GM19468 (cell line): ENCODE results near the gene CD86.
"Not testable (repeated sequence)": the region's sequence is repeated elsewhere in the genome, so short reads cannot be mapped to it uniquely, and the experiment has no call there.

Source experiments
- ATAC-seq: cut with Tn5 transposase; IDR thresholded peaks from one replicate; pipeline ENCODE4 v1.9.1; 2021; ENCODE audit warnings: mild to moderate bottlenecking, moderate library complexity, moderate number of reproducible peaks; ENCODE audit not compliant: unreplicated experiment; ENCODE audit errors: extremely low read depth

The CD86 gene, protein sequence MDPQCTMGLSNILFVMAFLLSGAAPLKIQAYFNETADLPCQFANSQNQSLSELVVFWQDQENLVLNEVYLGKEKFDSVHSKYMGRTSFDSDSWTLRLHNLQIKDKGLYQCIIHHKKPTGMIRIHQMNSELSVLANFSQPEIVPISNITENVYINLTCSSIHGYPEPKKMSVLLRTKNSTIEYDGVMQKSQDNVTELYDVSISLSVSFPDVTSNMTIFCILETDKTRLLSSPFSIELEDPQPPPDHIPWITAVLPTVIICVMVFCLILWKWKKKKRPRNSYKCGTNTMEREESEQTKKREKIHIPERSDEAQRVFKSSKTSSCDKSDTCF

GRCh38 chr3:122055215-122055614, at the start of gene CD86:
Gene CD86 (plus strand): TSS chr3:122055362. CDS start chr3:122055490, 128 bp downstream.
- ATAC-seq: peak; percentile 89

DNA sequence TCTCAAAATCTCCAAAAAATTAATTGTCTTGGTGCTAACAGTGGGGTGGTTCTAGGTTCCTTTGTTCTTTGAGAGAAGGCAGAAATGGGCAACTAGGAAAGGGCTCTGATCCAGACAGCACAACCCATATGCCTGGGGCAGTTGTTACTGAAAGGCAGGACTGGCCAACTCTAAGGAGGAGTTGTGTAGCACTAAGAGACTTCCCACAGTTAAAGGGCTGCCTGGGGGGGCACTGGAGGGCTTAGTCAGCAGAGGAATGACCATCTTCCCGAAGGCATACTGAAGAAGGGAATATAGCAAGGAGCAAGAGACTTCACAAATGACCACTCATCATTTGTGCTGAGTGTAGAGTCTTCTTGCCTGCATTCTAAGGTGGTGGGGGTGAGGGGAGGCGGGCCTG, 48.9 kb upstream of the CD86 start:
- ATAC-seq: no peak

- ATAC-seq: no peak
Observed at GRCh38 chr3:122008166-122008565, 47.0 kb upstream of the CD86 start.

- no peak for ATAC-seq
Observed at GRCh38 chr3:122010506-122010905, 44.7 kb upstream of the CD86 start.

DNA sequence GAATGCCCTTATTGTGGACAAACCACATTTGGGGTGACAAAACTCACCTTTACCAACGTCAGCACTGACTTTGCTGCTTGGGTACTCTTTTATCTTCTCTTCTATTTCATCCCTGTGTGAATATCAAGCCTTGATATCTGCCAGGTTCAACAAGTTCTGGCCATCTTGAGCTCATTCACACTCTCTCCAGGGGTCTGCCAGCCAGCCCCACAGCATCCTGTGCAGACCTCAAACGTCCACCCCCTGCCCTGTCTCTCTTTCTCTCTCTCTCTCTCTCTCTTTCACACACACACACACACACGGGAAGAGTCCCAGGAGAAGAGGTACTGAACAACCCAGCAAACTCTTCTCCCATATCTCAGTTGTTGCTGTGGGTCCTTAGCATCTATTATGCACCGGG, 43.8 kb upstream of the CD86 start:
- no peak for ATAC-seq

GRCh38 chr3:122012821-122013220, 42.3 kb upstream of the CD86 start:
- ATAC-seq: no peak

DNA sequence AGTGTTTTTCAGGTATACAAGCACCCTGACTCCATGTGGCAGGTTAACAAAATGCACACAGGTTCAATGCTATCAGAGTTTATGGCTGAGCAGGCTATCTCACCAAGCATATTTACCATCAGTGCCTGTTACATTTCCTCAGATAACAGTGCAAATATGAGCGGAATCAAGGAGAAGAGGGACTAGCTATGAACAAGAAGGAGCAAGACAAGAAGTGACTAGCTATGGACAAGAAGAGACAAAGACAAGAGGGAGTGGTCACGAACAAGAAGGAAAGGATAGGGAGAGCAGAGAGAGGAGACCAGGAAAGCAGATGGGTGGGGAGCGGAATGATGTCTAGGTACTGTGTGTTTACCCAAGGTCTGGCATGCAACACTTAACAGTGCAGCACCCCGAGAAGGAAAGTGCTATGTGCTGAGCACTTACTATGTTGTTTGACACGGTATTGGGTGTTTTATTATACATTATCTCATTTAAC, 41.7 kb upstream of the CD86 start:
- ATAC-seq: no peak

GRCh38 chr3:122014741-122015140, 40.4 kb upstream of the CD86 start:
- ATAC-seq: peak; percentile 84

GRCh38 chr3:122019493-122019892, 35.7 kb upstream of the CD86 start:
- no peak for ATAC-seq

DNA sequence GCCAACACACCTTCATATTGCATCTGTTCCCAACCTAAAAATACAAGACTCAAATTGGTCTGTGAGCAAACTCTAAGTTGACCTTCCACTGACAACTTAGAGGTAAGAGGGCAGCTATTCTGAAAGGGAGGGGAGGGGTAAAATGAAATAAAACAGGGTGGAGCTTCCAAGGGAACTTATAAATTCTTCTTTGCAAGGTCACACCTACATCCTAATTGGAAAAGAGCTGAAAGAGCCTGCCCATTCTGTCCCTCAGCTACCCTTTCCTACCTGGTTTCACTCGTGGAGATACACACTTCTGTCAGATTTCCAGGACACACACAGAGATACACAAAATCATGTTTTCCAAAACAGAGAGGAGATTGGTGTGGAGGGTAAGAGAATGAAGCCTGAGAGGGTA, 34.1 kb upstream of the CD86 start:
- ATAC-seq: no peak

DNA sequence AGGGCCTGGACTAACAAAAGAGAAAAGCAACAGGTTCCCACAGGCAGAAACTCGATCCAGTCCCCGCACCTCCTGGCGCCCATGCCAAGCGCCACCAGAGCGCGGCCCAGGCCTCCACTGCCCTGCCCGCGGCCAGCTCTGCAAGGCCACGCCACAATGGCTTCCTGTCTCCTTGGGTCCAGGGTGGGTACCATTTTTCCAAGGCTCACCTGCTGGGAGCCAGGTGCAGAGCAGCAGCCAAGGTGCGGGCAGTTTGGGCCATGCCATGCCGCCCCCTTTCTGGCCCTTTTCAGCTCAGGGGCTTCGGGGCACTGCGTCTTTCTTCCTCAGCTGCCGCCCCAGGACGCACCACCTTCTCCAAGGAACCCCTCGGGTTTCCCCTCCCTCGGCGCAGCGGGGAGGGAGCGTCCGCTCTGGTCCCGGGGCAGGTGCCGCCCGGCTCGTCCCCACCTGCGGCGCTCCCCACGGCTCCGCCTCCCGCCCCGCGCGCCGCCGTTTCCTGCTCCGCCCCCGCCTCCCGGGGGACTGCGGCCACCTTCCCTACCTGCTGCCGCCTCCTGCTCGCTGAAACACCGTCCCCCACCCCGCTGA, 33.3 kb upstream of the CD86 start, which contains the start of gene ILDR1:
Gene ILDR1, minus strand, starts transcription at position 437 of the 591 bp plus-strand sequence. Its CDS starts 170 bp downstream, at position 267.
- ATAC-seq: peak; percentile 25

- ATAC-seq: no peak
Observed at GRCh38 chr3:122023335-122023910, 31.7 kb upstream of the CD86 start.

DNA sequence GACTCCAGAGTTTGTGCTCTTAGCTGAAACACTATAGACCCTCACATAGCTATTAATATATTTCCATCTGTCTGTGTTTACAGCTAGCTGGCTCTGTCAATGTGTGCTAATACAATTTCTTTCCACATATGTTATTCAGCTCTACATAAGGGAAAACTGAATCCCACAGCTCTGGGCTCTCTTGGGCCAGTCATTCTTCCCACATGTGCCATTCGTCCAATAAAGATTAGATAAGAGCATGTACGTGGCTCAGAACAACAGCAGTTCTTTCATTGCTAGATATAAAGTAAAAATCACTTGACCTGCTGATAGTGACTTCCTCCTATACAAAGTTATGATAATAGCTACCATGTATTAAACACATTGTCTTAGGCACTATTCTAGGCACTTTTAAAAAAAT, 30.4 kb upstream of the CD86 start:
- ATAC-seq: no peak

GRCh38 chr3:122025296-122025695, 29.9 kb upstream of the CD86 start:
- ATAC-seq: peak; percentile 62

DNA sequence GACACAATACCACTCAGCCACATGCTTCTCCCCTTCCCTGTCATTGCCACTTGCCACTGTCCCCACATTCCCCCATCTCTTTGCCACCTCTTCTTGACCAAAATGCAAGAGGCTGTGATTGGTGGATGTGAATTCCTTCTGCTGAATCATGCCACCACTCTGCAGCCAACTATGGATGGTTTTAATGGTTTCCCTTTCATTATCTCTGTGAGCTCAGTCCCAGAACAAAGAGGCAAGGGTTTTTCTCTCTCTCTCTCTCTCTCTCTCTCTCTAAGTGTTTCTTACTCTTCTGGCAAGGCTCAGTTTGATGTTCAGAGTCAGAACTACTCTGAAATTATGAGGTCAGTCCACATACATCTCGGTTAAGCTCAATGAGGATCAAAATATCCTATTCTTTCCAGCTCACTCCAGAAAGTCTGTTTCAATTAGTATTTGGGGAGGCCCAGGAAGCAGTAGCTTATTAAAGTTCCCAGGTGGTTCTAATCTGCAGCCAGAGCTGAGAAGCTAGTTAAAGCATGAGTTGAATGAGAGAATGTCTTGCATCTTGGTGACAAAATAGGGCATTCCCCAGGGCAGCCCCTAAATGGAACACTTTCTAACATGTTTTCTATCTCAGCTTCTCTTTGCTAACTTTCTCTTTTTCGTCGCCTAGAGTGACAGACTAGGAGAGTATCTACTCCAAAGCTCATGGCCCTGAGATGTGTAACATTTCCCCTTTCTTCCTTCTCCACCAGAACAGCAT, 24.6 kb upstream of the CD86 start:
- ATAC-seq: peak; percentile 50

GRCh38 chr3:122031123-122031468, 24.1 kb upstream of the CD86 start:
- no peak for ATAC-seq

GRCh38 chr3:122032531-122032930, 22.6 kb upstream of the CD86 start:
- no peak for ATAC-seq

DNA sequence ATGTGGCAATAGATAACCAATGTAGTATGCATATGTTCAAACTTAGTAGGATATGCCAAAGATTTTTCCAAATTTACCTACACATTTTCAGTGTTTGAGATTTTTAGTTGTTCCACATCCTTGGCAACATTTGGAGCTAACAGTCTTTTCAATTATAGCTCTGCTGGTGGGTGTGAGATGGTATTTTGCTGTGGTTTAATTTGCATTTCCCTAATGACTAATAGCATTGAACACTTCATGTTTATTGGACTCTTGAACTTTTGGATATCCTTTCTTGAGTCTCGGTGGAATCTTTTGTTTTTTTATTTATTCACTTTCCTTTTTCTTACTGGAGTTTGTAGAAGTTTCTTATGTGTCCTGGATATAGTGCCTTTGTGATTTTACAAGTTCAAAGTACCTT, 22.1 kb upstream of the CD86 start:
- no peak for ATAC-seq

- ATAC-seq: not testable (repeated sequence)
Observed at GRCh38 chr3:122047296-122047695, 7.9 kb upstream of the CD86 start.

GRCh38 chr3:122047773-122048172, 7.4 kb upstream of the CD86 start:
- not testable (repeated sequence) for ATAC-seq

DNA sequence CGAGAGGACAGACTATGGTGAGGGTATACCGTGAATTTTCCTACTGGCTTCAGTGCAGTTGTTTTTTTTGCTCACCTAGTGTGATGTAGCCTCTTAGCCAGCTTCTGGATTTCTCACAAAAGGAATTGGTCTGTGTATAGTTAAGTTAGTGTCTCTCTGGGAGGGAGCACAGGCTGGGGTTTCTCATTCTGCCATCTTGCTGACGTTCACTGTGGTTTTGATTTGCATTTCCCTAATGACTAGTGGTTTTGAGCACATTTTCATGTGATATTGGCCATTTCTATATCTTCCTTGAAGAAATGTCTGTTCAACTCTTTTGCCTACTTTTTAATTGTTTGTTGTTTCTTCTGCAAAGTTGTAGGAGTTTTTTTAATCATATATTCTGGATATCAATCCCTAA, 2.2 kb upstream of the CD86 start:
- ATAC-seq: no peak
